ENCODE measurements around the gene TMEM167B. TPM values are rescaled to one million over a fixed set of nuclear protein-coding genes. Genes with fewer than 3 reads are reported as not detected.

Gene TMEM167B
- total and polyA plus RNA-seq, 4 donors, result 5.4 to 15.4 (median 13.2) TPM

DNA sequence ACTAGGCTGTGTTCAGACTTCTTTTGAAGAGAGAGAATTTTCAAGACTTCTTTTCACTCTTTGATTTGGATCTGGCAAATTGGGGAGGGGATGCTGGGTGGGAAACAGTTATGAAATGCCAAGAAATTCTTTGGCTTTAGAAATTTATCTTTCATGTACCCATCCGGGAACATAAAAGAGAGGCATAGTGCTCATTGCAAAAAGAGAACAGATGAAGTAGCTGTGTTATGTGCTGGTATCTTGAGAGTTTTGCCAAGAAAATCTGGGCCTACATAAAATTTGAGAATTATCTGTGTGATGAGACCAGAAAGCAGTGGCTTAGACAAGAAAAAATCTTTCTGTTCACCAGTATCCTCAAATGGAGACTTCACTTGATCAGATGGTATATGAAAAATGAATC, 4.3 kb downstream of the TMEM167B start (continued):
- TF ChIP-seq, protein P1, sequence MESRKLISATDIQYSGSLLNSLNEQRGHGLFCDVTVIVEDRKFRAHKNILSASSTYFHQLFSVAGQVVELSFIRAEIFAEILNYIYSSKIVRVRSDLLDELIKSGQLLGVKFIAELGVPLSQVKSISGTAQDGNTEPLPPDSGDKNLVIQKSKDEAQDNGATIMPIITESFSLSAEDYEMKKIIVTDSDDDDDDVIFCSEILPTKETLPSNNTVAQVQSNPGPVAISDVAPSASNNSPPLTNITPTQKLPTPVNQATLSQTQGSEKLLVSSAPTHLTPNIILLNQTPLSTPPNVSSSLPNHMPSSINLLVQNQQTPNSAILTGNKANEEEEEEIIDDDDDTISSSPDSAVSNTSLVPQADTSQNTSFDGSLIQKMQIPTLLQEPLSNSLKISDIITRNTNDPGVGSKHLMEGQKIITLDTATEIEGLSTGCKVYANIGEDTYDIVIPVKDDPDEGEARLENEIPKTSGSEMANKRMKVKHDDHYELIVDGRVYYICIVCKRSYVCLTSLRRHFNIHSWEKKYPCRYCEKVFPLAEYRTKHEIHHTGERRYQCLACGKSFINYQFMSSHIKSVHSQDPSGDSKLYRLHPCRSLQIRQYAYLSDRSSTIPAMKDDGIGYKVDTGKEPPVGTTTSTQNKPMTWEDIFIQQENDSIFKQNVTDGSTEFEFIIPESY (IDR thresholded peaks at IDR 0.05), result no peak

DNA sequence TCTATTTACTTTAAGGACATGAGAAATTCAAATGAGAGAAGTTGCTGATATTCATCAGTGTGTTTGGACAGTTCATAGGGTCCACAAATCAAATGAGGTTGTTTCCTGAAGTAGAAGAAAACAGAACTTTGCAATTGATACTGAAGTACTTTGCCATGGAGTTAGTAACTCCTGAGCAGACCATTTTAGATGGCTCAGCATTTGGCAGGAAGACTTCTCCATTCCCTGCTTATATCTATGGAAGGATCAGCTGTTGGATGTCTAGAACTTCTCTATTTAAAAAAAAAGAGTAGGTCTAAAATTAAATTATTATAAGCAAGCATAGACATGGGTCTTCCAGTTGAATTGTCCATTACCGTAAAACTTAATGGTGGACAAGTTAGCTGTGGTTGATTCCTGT, 5.1 kb downstream of the TMEM167B start:
- H3K9me3 ChIP-seq (ENCODE audit: control insufficient read depth in 4 of 4, low read length in 3 of 4), result no peaks in the 10 kb centered on the region
- H3K9ac ChIP-seq (ENCODE audit: low read depth in 1 of 2, low read length in 2 of 2), result no peak overlapping the region
- TF ChIP-seq, protein P2, sequence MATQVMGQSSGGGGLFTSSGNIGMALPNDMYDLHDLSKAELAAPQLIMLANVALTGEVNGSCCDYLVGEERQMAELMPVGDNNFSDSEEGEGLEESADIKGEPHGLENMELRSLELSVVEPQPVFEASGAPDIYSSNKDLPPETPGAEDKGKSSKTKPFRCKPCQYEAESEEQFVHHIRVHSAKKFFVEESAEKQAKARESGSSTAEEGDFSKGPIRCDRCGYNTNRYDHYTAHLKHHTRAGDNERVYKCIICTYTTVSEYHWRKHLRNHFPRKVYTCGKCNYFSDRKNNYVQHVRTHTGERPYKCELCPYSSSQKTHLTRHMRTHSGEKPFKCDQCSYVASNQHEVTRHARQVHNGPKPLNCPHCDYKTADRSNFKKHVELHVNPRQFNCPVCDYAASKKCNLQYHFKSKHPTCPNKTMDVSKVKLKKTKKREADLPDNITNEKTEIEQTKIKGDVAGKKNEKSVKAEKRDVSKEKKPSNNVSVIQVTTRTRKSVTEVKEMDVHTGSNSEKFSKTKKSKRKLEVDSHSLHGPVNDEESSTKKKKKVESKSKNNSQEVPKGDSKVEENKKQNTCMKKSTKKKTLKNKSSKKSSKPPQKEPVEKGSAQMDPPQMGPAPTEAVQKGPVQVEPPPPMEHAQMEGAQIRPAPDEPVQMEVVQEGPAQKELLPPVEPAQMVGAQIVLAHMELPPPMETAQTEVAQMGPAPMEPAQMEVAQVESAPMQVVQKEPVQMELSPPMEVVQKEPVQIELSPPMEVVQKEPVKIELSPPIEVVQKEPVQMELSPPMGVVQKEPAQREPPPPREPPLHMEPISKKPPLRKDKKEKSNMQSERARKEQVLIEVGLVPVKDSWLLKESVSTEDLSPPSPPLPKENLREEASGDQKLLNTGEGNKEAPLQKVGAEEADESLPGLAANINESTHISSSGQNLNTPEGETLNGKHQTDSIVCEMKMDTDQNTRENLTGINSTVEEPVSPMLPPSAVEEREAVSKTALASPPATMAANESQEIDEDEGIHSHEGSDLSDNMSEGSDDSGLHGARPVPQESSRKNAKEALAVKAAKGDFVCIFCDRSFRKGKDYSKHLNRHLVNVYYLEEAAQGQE (IDR thresholded peaks at IDR 0.05), result no peak
- TF ChIP-seq NR2F2 (IDR thresholded peaks at IDR 0.05) (no peak), FOXA1 (IDR thresholded peaks at IDR 0.05) (no peak), SP1 (IDR thresholded peaks at IDR 0.05) (no peak), FOXA2 (IDR thresholded peaks at IDR 0.05) (no peak), HNF4G (IDR thresholded peaks at IDR 0.05) (no peak)
- H3K27ac ChIP-seq (ENCODE audit: low read depth in 1 of 2, low read length in 2 of 2), result no peak overlapping the region
- WGBS, result 95% methylated on average over 1 of the region's 1 CpG
- no peak overlapping the region for H3K4me3 ChIP-seq (ENCODE audit: low read depth in 1 of 3, low read length in 3 of 3)
- no peaks in the 10 kb centered on the region for H3K27me3 ChIP-seq (ENCODE audit: control insufficient read depth in 4 of 4, insufficient read depth in 4 of 4, low read length in 3 of 4)
- peaks cover 0 to 16% (median 8%) of the 10 kb centered on the region in 4 donors for H3K36me3 ChIP-seq (ENCODE audit: control insufficient read depth in 4 of 4, insufficient read depth in 3 of 4, low read depth in 1 of 4, low read length in 3 of 4)
- H3K4me1 ChIP-seq (ENCODE audit: control insufficient read depth in 4 of 4, insufficient read depth in 4 of 4, low read length in 3 of 4), result peaks cover 3 to 20% (median 17%) of the 10 kb centered on the region in 4 donors
- no peak for DNase-seq (ENCODE audit: low spot score)

DNA sequence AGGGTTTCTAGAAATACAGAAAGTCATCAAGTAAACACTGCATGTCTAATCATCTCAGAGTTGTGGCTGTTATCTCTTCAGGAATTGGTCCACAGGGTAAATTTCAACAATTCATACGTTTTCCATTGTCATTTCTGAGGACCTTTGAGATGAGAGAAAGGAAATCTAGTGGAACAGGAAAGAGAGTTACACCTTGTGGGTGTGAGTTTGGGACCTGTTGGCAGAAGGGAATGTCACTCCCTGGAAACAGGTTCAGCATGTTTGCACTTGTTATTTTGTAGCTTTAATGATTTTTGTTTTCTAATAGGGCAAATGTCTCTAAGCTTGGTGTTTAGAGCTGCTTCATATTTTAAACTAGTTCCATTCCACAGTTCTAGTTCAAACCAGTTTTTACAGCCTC, 5.6 kb downstream of the TMEM167B start:
- no peaks in the 10 kb centered on the region for H3K27me3 ChIP-seq (ENCODE audit: control insufficient read depth in 4 of 4, insufficient read depth in 4 of 4, low read length in 3 of 4)
- no peaks in the 10 kb centered on the region for H3K9me3 ChIP-seq (ENCODE audit: control insufficient read depth in 4 of 4, low read length in 3 of 4)
- peaks cover 0 to 16% (median 8%) of the 10 kb centered on the region in 4 donors for H3K36me3 ChIP-seq (ENCODE audit: control insufficient read depth in 4 of 4, insufficient read depth in 3 of 4, low read depth in 1 of 4, low read length in 3 of 4)
- TF ChIP-seq EGR1 (IDR thresholded peaks at IDR 0.05; ENCODE audit: low read depth in 2 of 2), result no peak
- no peak for TF ChIP-seq RAD21 (IDR thresholded peaks at IDR 0.05)
- TF ChIP-seq SP1 (IDR thresholded peaks at IDR 0.05), result no peak
- TF ChIP-seq GABPA (IDR thresholded peaks at IDR 0.05 in 1 of 2, conservative IDR thresholded peaks at IDR 0.05 in 1 of 2), result no peak
- no peak for TF ChIP-seq TAF1 (conservative IDR thresholded peaks at IDR 0.05)
- TF ChIP-seq HNF4A (conservative IDR thresholded peaks at IDR 0.05), result no peak
- TF ChIP-seq, protein P1 (IDR thresholded peaks at IDR 0.05), result no peak
- no peak for TF ChIP-seq FOXA1 (IDR thresholded peaks at IDR 0.05)
- TF ChIP-seq HNF4G (IDR thresholded peaks at IDR 0.05), result no peak
- TF ChIP-seq, protein P2 (IDR thresholded peaks at IDR 0.05), result no peak
- TF ChIP-seq YY1 (IDR thresholded peaks at IDR 0.05), result no peak
- no peak for TF ChIP-seq FOXA2 (IDR thresholded peaks at IDR 0.05)
- peaks cover 3 to 22% (median 17%) of the 10 kb centered on the region in 4 donors for H3K4me1 ChIP-seq (ENCODE audit: control insufficient read depth in 4 of 4, insufficient read depth in 4 of 4, low read length in 3 of 4)
- H3K9ac ChIP-seq (ENCODE audit: low read depth in 1 of 2, low read length in 2 of 2), result no peak overlapping the region
- no peak overlapping the region for H3K27ac ChIP-seq (ENCODE audit: low read depth in 1 of 2, low read length in 2 of 2)
- DNase-seq (ENCODE audit: low spot score), result no peak
- 55% methylated on average over 1 of the region's 1 CpG for WGBS
- H3K4me3 ChIP-seq (ENCODE audit: low read depth in 1 of 3, low read length in 3 of 3), result no peak overlapping the region

Measured in liver (tissue), 9 donors.